Measurements from ENCODE around the gene C2CD3. TPM values are rescaled to one million over a fixed set of nuclear protein-coding genes. Genes with fewer than 3 reads are reported as not detected.

The C2CD3 gene
- total and polyA plus RNA-seq, 4 donors = 7.6 to 29.4 (median 15.1) TPM

DNA sequence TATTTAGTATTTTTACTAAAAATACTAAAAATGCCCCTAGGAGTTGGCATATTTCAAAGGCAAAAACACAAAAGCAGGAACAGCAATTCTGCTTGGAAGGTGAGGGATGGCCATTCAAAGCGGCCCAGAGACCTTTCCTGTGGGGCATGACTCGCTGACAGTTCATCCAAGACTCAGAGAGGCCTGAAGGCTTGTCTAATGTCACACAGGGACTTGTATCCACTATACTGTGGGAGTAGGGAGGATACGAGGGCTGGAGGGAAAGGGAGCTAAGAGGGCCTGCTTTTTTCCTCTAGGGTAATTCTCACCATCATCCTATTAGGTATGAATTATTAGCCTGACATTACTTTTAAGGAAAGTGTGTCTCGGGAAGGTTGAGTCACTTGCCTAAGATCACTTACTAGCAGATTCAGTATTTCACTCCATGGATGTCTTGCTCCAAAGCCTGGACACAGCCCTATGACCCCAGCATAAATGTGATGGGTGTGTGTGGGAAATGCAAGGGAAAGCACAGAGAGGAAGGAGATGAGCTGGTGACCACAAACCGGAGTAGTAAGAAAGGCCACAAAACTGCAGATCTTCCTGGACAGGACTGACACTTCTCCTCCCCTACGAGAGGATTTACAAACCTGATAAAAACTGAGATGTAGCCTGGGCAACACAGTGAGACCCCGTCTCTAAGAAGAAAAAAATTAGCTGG lies 145.2 kb downstream of the C2CD3 start:
- intact Hi-C loops (cut with DNase I) = loop anchor here in 1 of 2 donors (10.0 kb wide), 1 partner anchor 61 kb away; no protein-coding TSS in a partner anchor
- DNase-seq = no peak
- no peak for ATAC-seq (ENCODE audit: low FRiP score)
- peaks cover 0 to 2% of the 10 kb centered on the region in 2 donors for H3K4me1 ChIP-seq (ENCODE audit: control insufficient read depth in 1 of 2, insufficient read depth in 2 of 2, low read length in 2 of 2)
- H3K27ac ChIP-seq (ENCODE audit: low read depth in 1 of 2, low read length in 2 of 2) = no peak overlapping the region
- H3K36me3 ChIP-seq (ENCODE audit: control insufficient read depth in 1 of 2, insufficient read depth in 2 of 2, low read length in 1 of 2) = peaks cover 0 to 3% of the 10 kb centered on the region in 2 donors
- WGBS, 2 donors = 93 to 94% methylated on average over 7 of the region's 7 CpGs
- no peaks in the 10 kb centered on the region for H3K27me3 ChIP-seq (ENCODE audit: control insufficient read depth in 1 of 2, insufficient read depth in 2 of 2, low read length in 1 of 2)
- no peak overlapping the region for H3K4me3 ChIP-seq (ENCODE audit: low read length in 2 of 2)
- H3K9me3 ChIP-seq (ENCODE audit: control insufficient read depth, low read length) = no peaks in the 10 kb centered on the region

- ATAC-seq (ENCODE audit: low FRiP score) = peak; percentile 79
- intact Hi-C loops (cut with DNase I) = loop anchor here in 1 of 2 donors (10.0 kb wide), 1 partner anchor 60 kb away; no protein-coding TSS in a partner anchor
- peak; percentile 77 to 91 for DNase-seq
- no peak overlapping the region for H3K27ac ChIP-seq (ENCODE audit: low read depth in 1 of 2, low read length in 2 of 2)
- no peaks in the 10 kb centered on the region for H3K9me3 ChIP-seq (ENCODE audit: control insufficient read depth, low read length)
- peaks cover 0 to 2% of the 10 kb centered on the region in 2 donors for H3K4me1 ChIP-seq (ENCODE audit: control insufficient read depth in 1 of 2, insufficient read depth in 2 of 2, low read length in 2 of 2)
- no peak overlapping the region for H3K4me3 ChIP-seq (ENCODE audit: low read length in 2 of 2)
- no peaks in the 10 kb centered on the region for H3K27me3 ChIP-seq (ENCODE audit: control insufficient read depth in 1 of 2, insufficient read depth in 2 of 2, low read length in 1 of 2)
- WGBS, 2 donors = 44 to 53% methylated on average over 2 of the region's 2 CpGs
- peaks cover 0 to 3% of the 10 kb centered on the region in 2 donors for H3K36me3 ChIP-seq (ENCODE audit: control insufficient read depth in 1 of 2, insufficient read depth in 2 of 2, low read length in 1 of 2)
Measured at GRCh38 chr11:74024261-74025029, 146.4 kb downstream of the C2CD3 start.

- H3K27ac ChIP-seq (ENCODE audit: low read depth in 1 of 2, low read length in 2 of 2) = no peak overlapping the region
- ATAC-seq (ENCODE audit: low FRiP score) (no peak), DNase-seq (no peak)
- intact Hi-C loops (cut with DNase I) = loop anchor here in 1 of 2 donors (10.0 kb wide), 1 partner anchor 58 kb away; no protein-coding TSS in a partner anchor
- peaks cover 0 to 3% of the 10 kb centered on the region in 2 donors for H3K36me3 ChIP-seq (ENCODE audit: control insufficient read depth in 1 of 2, insufficient read depth in 2 of 2, low read length in 1 of 2)
- no peaks in the 10 kb centered on the region for H3K27me3 ChIP-seq (ENCODE audit: control insufficient read depth in 1 of 2, insufficient read depth in 2 of 2, low read length in 1 of 2)
- H3K4me3 ChIP-seq (ENCODE audit: low read length in 2 of 2) = no peak overlapping the region
- peaks cover 0 to 2% of the 10 kb centered on the region in 2 donors for H3K4me1 ChIP-seq (ENCODE audit: control insufficient read depth in 1 of 2, insufficient read depth in 2 of 2, low read length in 2 of 2)
- H3K9me3 ChIP-seq (ENCODE audit: control insufficient read depth, low read length) = no peaks in the 10 kb centered on the region
Measured at GRCh38 chr11:74023276-74023675, 147.5 kb downstream of the C2CD3 start.

GRCh38 chr11:74022546-74022945 lies 148.3 kb downstream of the C2CD3 start:
- Histone ChIP-seq H3K4me1 (ENCODE audit: control insufficient read depth in 1 of 2, insufficient read depth in 2 of 2, low read length in 2 of 2) (peaks cover 0 to 2% of the 10 kb centered on the region in 2 donors), H3K36me3 (ENCODE audit: control insufficient read depth in 1 of 2, insufficient read depth in 2 of 2, low read length in 1 of 2) (peaks cover 0 to 3% of the 10 kb centered on the region in 2 donors), H3K27me3 (ENCODE audit: control insufficient read depth in 1 of 2, insufficient read depth in 2 of 2, low read length in 1 of 2) (no peaks in the 10 kb centered on the region), H3K9me3 (ENCODE audit: control insufficient read depth, low read length) (no peaks in the 10 kb centered on the region), H3K27ac (ENCODE audit: low read depth in 1 of 2, low read length in 2 of 2) (no peak overlapping the region), H3K4me3 (ENCODE audit: low read length in 2 of 2) (no peak overlapping the region)
- DNase-seq (no peak), ATAC-seq (ENCODE audit: low FRiP score) (no peak)
- intact Hi-C loops (cut with DNase I) = loop anchor here in 1 of 2 donors (10.0 kb wide), 1 partner anchor 58 kb away; no protein-coding TSS in a partner anchor
- WGBS, 2 donors = 94 to 95% methylated on average over 6 of the region's 6 CpGs

GRCh38 chr11:74021998-74022397 lies 148.8 kb downstream of the C2CD3 start:
- intact Hi-C loops (cut with DNase I) = loop anchor here in 1 of 2 donors (10.0 kb wide), 1 partner anchor 57 kb away; no protein-coding TSS in a partner anchor
- 95 to 97% methylated on average over 6 of the region's 6 CpGs for WGBS, 2 donors
- H3K4me1 ChIP-seq (ENCODE audit: control insufficient read depth in 1 of 2, insufficient read depth in 2 of 2, low read length in 2 of 2) = peaks cover 0 to 2% of the 10 kb centered on the region in 2 donors

DNA sequence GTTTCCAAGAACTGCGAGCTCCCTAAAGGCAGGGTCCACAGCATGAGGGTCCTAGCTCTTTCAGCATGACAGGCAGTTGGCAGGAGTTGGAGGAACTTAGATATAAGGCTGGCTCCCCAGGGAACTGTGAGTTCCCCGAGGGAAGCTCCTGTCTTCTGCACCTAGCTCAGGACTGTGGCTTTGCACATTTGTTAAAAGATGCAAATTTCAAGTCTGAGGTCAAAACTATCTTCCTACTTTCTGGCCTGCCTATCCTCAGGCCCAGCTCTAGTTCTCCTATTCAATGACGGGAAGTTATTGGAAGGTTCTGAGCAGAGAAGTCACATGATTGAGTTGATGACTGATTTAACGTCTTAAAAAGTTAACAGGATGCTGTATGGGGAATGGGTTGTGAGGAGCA lies 150.3 kb downstream of the C2CD3 start:
- Histone ChIP-seq H3K27me3 (ENCODE audit: control insufficient read depth in 1 of 2, insufficient read depth in 2 of 2, low read length in 1 of 2) (no peaks in the 10 kb centered on the region), H3K27ac (ENCODE audit: low read depth in 1 of 2, low read length in 2 of 2) (no peak overlapping the region), H3K4me3 (ENCODE audit: low read length in 2 of 2) (no peak overlapping the region), H3K36me3 (ENCODE audit: control insufficient read depth in 1 of 2, insufficient read depth in 2 of 2, low read length in 1 of 2) (peaks cover 0 to 3% of the 10 kb centered on the region in 2 donors), H3K9me3 (ENCODE audit: control insufficient read depth, low read length) (no peaks in the 10 kb centered on the region), H3K4me1 (ENCODE audit: control insufficient read depth in 1 of 2, insufficient read depth in 2 of 2, low read length in 2 of 2) (peaks cover 0 to 2% of the 10 kb centered on the region in 2 donors)
- DNase-seq = no peak
- ATAC-seq (ENCODE audit: low FRiP score) = no peak
- intact Hi-C loops (cut with DNase I) = loop anchor here in 1 of 2 donors (10.0 kb wide), 1 partner anchor 56 kb away; no protein-coding TSS in a partner anchor
- WGBS, 2 donors = 77 to 86% methylated on average over 4 of the region's 4 CpGs

More at GRCh38 chr11:74021998-74022397, 148.8 kb downstream of the C2CD3 start:
- ATAC-seq (ENCODE audit: low FRiP score) = no peak
- H3K4me3 ChIP-seq (ENCODE audit: low read length in 2 of 2) = no peak overlapping the region
- H3K36me3 ChIP-seq (ENCODE audit: control insufficient read depth in 1 of 2, insufficient read depth in 2 of 2, low read length in 1 of 2) = peaks cover 0 to 3% of the 10 kb centered on the region in 2 donors
- H3K27ac ChIP-seq (ENCODE audit: low read depth in 1 of 2, low read length in 2 of 2) = no peak overlapping the region
- H3K9me3 ChIP-seq (ENCODE audit: control insufficient read depth, low read length) = no peaks in the 10 kb centered on the region
- DNase-seq = no peak
- H3K27me3 ChIP-seq (ENCODE audit: control insufficient read depth in 1 of 2, insufficient read depth in 2 of 2, low read length in 1 of 2) = no peaks in the 10 kb centered on the region

- no peak overlapping the region for H3K4me3 ChIP-seq (ENCODE audit: low read length in 2 of 2)
- no peak for ATAC-seq (ENCODE audit: low FRiP score)
- H3K4me1 ChIP-seq (ENCODE audit: control insufficient read depth in 1 of 2, insufficient read depth in 2 of 2, low read length in 2 of 2) = peaks cover 0 to 2% of the 10 kb centered on the region in 2 donors
- WGBS, 2 donors = 89 to 93% methylated on average over 4 of the region's 4 CpGs
- no peaks in the 10 kb centered on the region for H3K9me3 ChIP-seq (ENCODE audit: control insufficient read depth, low read length)
- peaks cover 0 to 3% of the 10 kb centered on the region in 2 donors for H3K36me3 ChIP-seq (ENCODE audit: control insufficient read depth in 1 of 2, insufficient read depth in 2 of 2, low read length in 1 of 2)
- H3K27me3 ChIP-seq (ENCODE audit: control insufficient read depth in 1 of 2, insufficient read depth in 2 of 2, low read length in 1 of 2) = no peaks in the 10 kb centered on the region
- intact Hi-C loops (cut with DNase I) = loop anchor here in 1 of 2 donors (10.0 kb wide), 1 partner anchor 55 kb away; no protein-coding TSS in a partner anchor
- no peak overlapping the region for H3K27ac ChIP-seq (ENCODE audit: low read depth in 1 of 2, low read length in 2 of 2)
- no peak for DNase-seq
Measured at GRCh38 chr11:74019860-74020259, 150.9 kb downstream of the C2CD3 start.

DNA sequence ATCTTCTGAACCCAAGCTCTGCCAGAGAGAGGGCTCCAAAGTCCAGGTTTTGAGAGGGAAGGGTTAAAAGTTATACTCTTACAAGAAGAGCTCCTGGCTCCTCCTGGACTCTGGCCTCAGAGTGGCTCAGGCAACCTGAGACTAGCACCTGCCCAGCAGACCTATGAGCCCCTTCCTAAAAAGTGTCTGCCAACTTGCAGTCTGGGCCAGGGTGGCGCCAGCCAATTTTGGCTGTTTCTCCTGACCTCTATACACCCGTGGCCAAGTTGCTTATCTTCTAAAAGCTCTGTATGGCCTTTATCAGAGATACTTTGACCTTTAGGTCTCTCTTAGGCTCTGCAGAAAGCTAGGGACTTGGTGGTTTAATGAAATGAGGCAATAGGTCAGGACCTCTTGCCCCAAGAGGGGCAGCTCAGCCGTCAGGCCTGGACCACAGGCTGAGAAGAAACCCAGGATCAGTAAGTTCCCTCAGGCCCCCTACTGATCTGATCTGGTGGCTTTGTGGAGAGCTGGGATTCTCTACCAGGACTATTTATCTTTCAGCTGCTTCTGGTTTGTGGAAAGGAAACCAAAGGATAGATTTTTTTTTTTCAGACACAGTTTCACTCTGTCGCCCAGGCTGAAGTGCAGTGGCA lies 151.6 kb downstream of the C2CD3 start:
- no peak overlapping the region for H3K27ac ChIP-seq (ENCODE audit: low read depth in 1 of 2, low read length in 2 of 2)
- DNase-seq (no peak), ATAC-seq (ENCODE audit: low FRiP score) (no peak)
- no peak overlapping the region for H3K4me3 ChIP-seq (ENCODE audit: low read length in 2 of 2)
- H3K9me3 ChIP-seq (ENCODE audit: control insufficient read depth, low read length) = no peaks in the 10 kb centered on the region
- intact Hi-C loops (cut with DNase I) = no loop called here
- H3K36me3 ChIP-seq (ENCODE audit: control insufficient read depth in 1 of 2, insufficient read depth in 2 of 2, low read length in 1 of 2) = peaks cover 0 to 3% of the 10 kb centered on the region in 2 donors
- no peaks in the 10 kb centered on the region for H3K27me3 ChIP-seq (ENCODE audit: control insufficient read depth in 1 of 2, insufficient read depth in 2 of 2, low read length in 1 of 2)
- no peaks in the 10 kb centered on the region for H3K4me1 ChIP-seq (ENCODE audit: control insufficient read depth in 1 of 2, insufficient read depth in 2 of 2, low read length in 2 of 2)
- WGBS, 2 donors = 75 to 76% methylated on average over 4 of the region's 4 CpGs
